Nephron progenitor cell (in vitro differentiated cells): Measurements from ENCODE around the gene SRM.
A peak's percentile ranks its signal among the peaks of the same experiment; 100 is the strongest.

Source experiments
- DNase-seq: peaks from one replicate; pipeline ENCODE4 v3.0.0; 2021
- H3K27ac Mint-ChIP-seq: 2 replicates; pipeline ENCODE4 v1.8.0; 2021; ENCODE audit warnings: mild to moderate bottlenecking, moderate library complexity, mixed read lengths
- H3K27me3 Mint-ChIP-seq: 2 replicates; pipeline ENCODE4 v1.8.0; 2021; ENCODE audit warnings: mild to moderate bottlenecking, low read depth, mixed read lengths; ENCODE audit not compliant: poor library complexity
- H3K36me3 Mint-ChIP-seq: 2 replicates; pipeline ENCODE4 v1.8.0; 2021; ENCODE audit warnings: low read depth, mixed read lengths
- H3K4me1 Mint-ChIP-seq: 2 replicates; pipeline ENCODE4 v1.8.0; 2021; ENCODE audit warnings: mixed read lengths
- H3K4me3 Mint-ChIP-seq: 2 replicates; pipeline ENCODE4 v1.8.0; 2021; ENCODE audit warnings: mild to moderate bottlenecking, moderate library complexity, mixed read lengths
- H3K9me3 Mint-ChIP-seq: 2 replicates; pipeline ENCODE4 v1.8.0; 2021; ENCODE audit warnings: mild to moderate bottlenecking, moderate library complexity, mixed read lengths
- CTCF ChIP-seq: fragments of 200-600 bp; sonication (generic); IDR thresholded peaks from 2 replicates; pipeline ENCODE4 v1.5.0; 2021; ENCODE audit warnings: antibody characterized with exemption

Gene SRM

GRCh38 chr1:11072216-11072917, 12.5 kb upstream of the SRM start:
- H3K4me1 Mint-ChIP-seq, result peaks cover 6% of the 10 kb centered on the region
- H3K27me3 Mint-ChIP-seq, result no peaks in the 10 kb centered on the region
- TF ChIP-seq CTCF, result no peak
- no peak for DNase-seq
- peaks cover 74% of the 10 kb centered on the region for H3K36me3 Mint-ChIP-seq
- no peak overlapping the region for H3K27ac Mint-ChIP-seq
- H3K4me3 Mint-ChIP-seq, result no peak overlapping the region
- H3K9me3 Mint-ChIP-seq, result no peaks in the 10 kb centered on the region

GRCh38 chr1:11071463-11072215, 11.8 kb upstream of the SRM start:
- peak overlapping the region; percentile 94 for H3K27ac Mint-ChIP-seq
- no peak for TF ChIP-seq CTCF
- no peak overlapping the region for H3K4me3 Mint-ChIP-seq
- H3K9me3 Mint-ChIP-seq, result no peaks in the 10 kb centered on the region
- no peaks in the 10 kb centered on the region for H3K27me3 Mint-ChIP-seq
- peaks cover 74% of the 10 kb centered on the region for H3K36me3 Mint-ChIP-seq
- no peak for DNase-seq
- H3K4me1 Mint-ChIP-seq, result peaks cover 6% of the 10 kb centered on the region

- H3K27ac Mint-ChIP-seq, result no peak overlapping the region
- DNase-seq, result no peak
- TF ChIP-seq CTCF, result no peak
- H3K27me3 Mint-ChIP-seq, result no peaks in the 10 kb centered on the region
- peaks cover 6% of the 10 kb centered on the region for H3K4me1 Mint-ChIP-seq
- H3K9me3 Mint-ChIP-seq, result no peaks in the 10 kb centered on the region
- no peak overlapping the region for H3K4me3 Mint-ChIP-seq
- peaks cover 74% of the 10 kb centered on the region for H3K36me3 Mint-ChIP-seq
These were observed 11.1 kb upstream of the SRM start for GRCh38 chr1:11070876-11071275.

- no peaks in the 10 kb centered on the region for H3K9me3 Mint-ChIP-seq
- no peak overlapping the region for H3K4me3 Mint-ChIP-seq
- TF ChIP-seq CTCF, result no peak
- peaks cover 79% of the 10 kb centered on the region for H3K36me3 Mint-ChIP-seq
- H3K27me3 Mint-ChIP-seq, result no peaks in the 10 kb centered on the region
- no peak for DNase-seq
- peak overlapping the region; percentile 94 for H3K27ac Mint-ChIP-seq
- H3K4me1 Mint-ChIP-seq, result peaks cover 6% of the 10 kb centered on the region
These were observed 9.0 kb upstream of the SRM start for GRCh38 chr1:11068600-11069473.

GRCh38 chr1:11067716-11068599, 8.1 kb upstream of the SRM start:
- peaks cover 6% of the 10 kb centered on the region for H3K4me1 Mint-ChIP-seq
- no peak overlapping the region for H3K4me3 Mint-ChIP-seq
- H3K27me3 Mint-ChIP-seq, result no peaks in the 10 kb centered on the region
- peak overlapping the region; percentile 94 for H3K27ac Mint-ChIP-seq
- DNase-seq, result no peak
- H3K9me3 Mint-ChIP-seq, result no peaks in the 10 kb centered on the region
- peaks cover 85% of the 10 kb centered on the region for H3K36me3 Mint-ChIP-seq
- no peak for TF ChIP-seq CTCF
